GM19238 (cell line): Measurements from ENCODE around the gene AGO4.

Source experiments
- DNase-seq: peaks from one replicate; pipeline ENCODE4 v3.0.0; 2011; ENCODE audit warnings: low spot score; ENCODE audit not compliant: insufficient read length

The AGO4 gene

DNA sequence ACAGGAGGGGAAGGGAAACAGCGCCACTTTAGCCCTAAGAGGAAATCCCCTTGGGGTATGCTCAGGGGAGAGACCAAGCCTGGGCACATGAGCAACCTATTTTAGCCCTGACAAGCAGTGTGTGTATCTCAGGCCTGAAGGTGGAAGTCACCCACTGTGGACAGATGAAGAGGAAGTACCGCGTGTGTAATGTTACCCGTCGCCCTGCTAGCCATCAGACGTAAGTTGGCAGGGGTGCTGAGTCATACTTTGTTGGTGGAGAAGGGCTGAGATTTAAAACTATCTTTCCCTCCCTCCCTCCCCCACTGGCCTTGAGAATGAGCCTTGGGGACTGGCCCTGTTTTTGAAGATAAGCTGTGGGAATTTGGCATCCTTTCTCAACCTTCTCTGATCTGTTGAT is 86.4 kb downstream of the AGO4 start:
- no peak for DNase-seq

- no peak for DNase-seq
Measured at GRCh38 chr1:35894656-35895055, 86.8 kb downstream of the AGO4 start.

- no peak for DNase-seq
Measured at GRCh38 chr1:35899941-35900340, 92.1 kb downstream of the AGO4 start.

DNA sequence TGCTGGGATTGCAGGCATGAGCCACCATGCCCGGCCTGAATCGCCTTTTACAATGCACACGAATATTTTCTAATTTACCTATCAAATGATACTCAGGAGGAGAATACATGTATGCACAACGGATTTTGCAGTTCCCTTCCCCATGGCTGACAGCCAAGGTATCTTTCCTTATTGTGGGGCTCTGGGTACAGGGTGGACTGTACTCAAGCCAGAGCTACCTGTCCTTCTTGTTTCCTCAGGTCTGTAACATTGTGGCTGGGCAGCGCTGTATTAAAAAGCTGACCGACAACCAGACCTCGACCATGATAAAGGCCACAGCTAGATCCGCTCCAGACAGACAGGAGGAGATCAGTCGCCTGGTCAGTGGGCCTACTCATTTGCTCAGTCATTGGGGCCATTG is 93.4 kb downstream of the AGO4 start:
- DNase-seq: no peak

DNA sequence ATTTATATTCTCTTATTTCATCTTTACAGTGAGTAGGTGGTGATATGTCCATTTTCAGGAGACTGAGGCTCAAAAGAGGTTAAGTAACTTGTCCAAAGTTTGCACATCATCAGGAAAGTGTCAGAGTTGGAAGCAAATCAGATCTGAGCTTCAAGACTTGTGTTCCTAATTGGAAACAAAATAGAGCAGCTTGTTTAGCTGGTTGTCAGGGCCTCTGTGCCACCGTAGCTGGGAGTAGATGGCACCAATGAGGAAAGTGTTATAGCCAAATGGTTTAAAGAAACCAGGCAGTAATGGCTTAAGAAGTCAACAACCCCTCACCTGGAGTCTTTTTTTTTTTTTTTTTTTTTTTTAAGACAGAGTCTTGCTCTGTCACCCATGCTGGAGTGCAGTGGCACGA is 94.9 kb downstream of the AGO4 start:
- no peak for DNase-seq
